IMR-90 (cell line): ENCODE data around the gene GNG12. TPM values are rescaled to one million over a fixed set of nuclear protein-coding genes. Genes with fewer than 3 reads are reported as not detected.

Source experiments
- ATAC-seq: fragments of 200-7000 bp; cut with Tn5 transposase; 2 replicates; pipeline ENCODE4 v1.9.1; 2020; ENCODE audit warnings: low read depth, mild to moderate bottlenecking, moderate library complexity
- BruUV-seq: library from RNA; stranded (reverse); fragments of 400-500 nt; replicated peaks from 2 replicates; lab custom pipeline; 2021; lab: Mats Ljungman, UMichigan
- CTCF ChIA-PET: fragments of 300-600 bp; formaldehyde crosslinking; extraction: SDS; loops from one replicate; lab custom pipeline; 2021; ENCODE audit warnings: antibody characterized with exemption; lab: Yijun Ruan, JAX
- POLR2A ChIA-PET: fragments of 300-600 bp; sonication (Branson Sonifier 250); formaldehyde crosslinking; loops from one replicate; lab custom pipeline; 2022; ENCODE audit warnings: antibody characterized with exemption; ENCODE audit not compliant: unreplicated experiment; lab: Charles Lee
- DNase-seq: peaks from one replicate; pipeline ENCODE4 v3.0.0; 2013
- H2AFZ ChIP-seq: replicated peaks from 2 replicates; pipeline ENCODE3; 2013; ENCODE audit warnings: low read length, mild to moderate bottlenecking; ENCODE audit not compliant: poor library complexity
- H2AK5ac ChIP-seq: 2 replicates; pipeline ENCODE4 v1.6.1; 2013; ENCODE audit warnings: low read depth, low read length, inconsistent platforms
- H2AK9ac ChIP-seq: replicated peaks from 2 replicates; pipeline ENCODE3; 2013; ENCODE audit warnings: mild to moderate bottlenecking, low read depth, low read length, moderate library complexity; ENCODE audit not compliant: poor library complexity
- H2BK120ac ChIP-seq: 2 replicates; pipeline ENCODE4 v1.6.1; 2013; ENCODE audit warnings: low read depth, low read length, inconsistent platforms
- H2BK15ac ChIP-seq: 3 replicates; pipeline ENCODE4 v1.6.1; 2013; ENCODE audit warnings: low read depth, low read length, inconsistent platforms
- H2BK20ac ChIP-seq: 2 replicates; pipeline ENCODE4 v1.6.1; 2013; ENCODE audit warnings: low read depth, mild to moderate bottlenecking, inconsistent platforms, low read length, moderate library complexity
- H2BK5ac ChIP-seq: 2 replicates; pipeline ENCODE4 v1.6.1; 2013; ENCODE audit warnings: mild to moderate bottlenecking, low read depth, low read length, inconsistent platforms; ENCODE audit not compliant: poor library complexity, severe bottlenecking
- H3K14ac ChIP-seq: replicated peaks from 2 replicates; pipeline ENCODE4 v1.6.1; 2013; ENCODE audit warnings: low read depth, low read length, inconsistent platforms
- H3K18ac ChIP-seq: 2 replicates; pipeline ENCODE4 v1.6.1; 2013; ENCODE audit warnings: low read depth, low read length, control low read depth
- H3K23ac ChIP-seq: 2 replicates; pipeline ENCODE4 v1.6.1; 2013; ENCODE audit warnings: low read depth, low read length, inconsistent platforms
- H3K27ac ChIP-seq: 2 replicates; pipeline ENCODE4 v1.5.1; 2013; ENCODE audit warnings: mild to moderate bottlenecking, control low read depth, low read length; ENCODE audit not compliant: insufficient read depth
- H3K27me3 ChIP-seq: 2 replicates; pipeline ENCODE4 v1.6.1; 2013; ENCODE audit warnings: low read length; ENCODE audit not compliant: control insufficient read depth, insufficient read depth
- H3K36me3 ChIP-seq: 2 replicates; pipeline ENCODE4 v1.6.1; 2013; ENCODE audit warnings: low read length, mixed read lengths; ENCODE audit not compliant: control insufficient read depth, insufficient read depth
- H3K4ac ChIP-seq: 2 replicates; pipeline ENCODE4 v1.6.1; 2013; ENCODE audit warnings: low read depth, low read length, inconsistent platforms
- H3K4me1 ChIP-seq: 2 replicates; pipeline ENCODE4 v1.6.1; 2013; ENCODE audit warnings: low read length, mixed read lengths; ENCODE audit not compliant: control insufficient read depth, insufficient read depth
- H3K4me2 ChIP-seq: 2 replicates; pipeline ENCODE4 v1.6.1; 2013; ENCODE audit warnings: low read depth, mild to moderate bottlenecking, control low read depth, low read length, moderate library complexity
- H3K4me3 ChIP-seq: 2 replicates; pipeline ENCODE4 v1.5.1; 2013; ENCODE audit warnings: low read depth, mild to moderate bottlenecking, control low read depth, low read length, moderate library complexity; ENCODE audit not compliant: insufficient read depth
- H3K56ac ChIP-seq: 2 replicates; pipeline ENCODE4 v1.6.1; 2013; ENCODE audit warnings: low read length, inconsistent platforms; ENCODE audit not compliant: insufficient read depth; ENCODE audit errors: extremely low read depth
- H3K79me1 ChIP-seq, 2 experiments: 2 replicates each; pipeline ENCODE4 v1.6.1; 2013; ENCODE audit warnings: low read length in 2 of 2, inconsistent platforms in 1 of 2, low read depth in 1 of 2
- H3K9ac ChIP-seq: 2 replicates; pipeline ENCODE4 v1.6.1; 2013; ENCODE audit warnings: low read depth, low read length, control low read depth
- H3K9me1 ChIP-seq: 2 replicates; pipeline ENCODE4 v1.6.1; 2013; ENCODE audit warnings: low read length, inconsistent platforms; ENCODE audit not compliant: insufficient read depth
- H3K9me3 ChIP-seq: 2 replicates; pipeline ENCODE4 v1.6.1; 2013; ENCODE audit warnings: low read length; ENCODE audit not compliant: control insufficient read depth, insufficient read depth
- H4K20me1 ChIP-seq: 2 replicates; pipeline ENCODE4 v1.6.1; 2013; ENCODE audit warnings: low read length, inconsistent platforms; ENCODE audit not compliant: insufficient read depth
- H4K5ac ChIP-seq: 2 replicates; pipeline ENCODE4 v1.6.1; 2013; ENCODE audit warnings: mild to moderate bottlenecking, low read depth, low read length, control low read depth
- H4K8ac ChIP-seq, 2 experiments: 2 replicates each; pipeline ENCODE4 v1.6.1; 2013; ENCODE audit warnings: low read depth in 2 of 2, low read length in 2 of 2, control low read depth in 1 of 2, inconsistent platforms in 1 of 2
- H4K91ac ChIP-seq: 2 replicates; pipeline ENCODE4 v1.6.1; 2013; ENCODE audit warnings: low read depth, low read length, inconsistent platforms; ENCODE audit not compliant: insufficient read depth
- CHD1 ChIP-seq: IDR thresholded peaks from 2 replicates; pipeline ENCODE4 v1.6.1; 2012; ENCODE audit warnings: low read depth, low read length, improper control_type of control experiment
- FOS ChIP-seq: fragments of 150-350 bp; IDR thresholded peaks from 2 replicates; pipeline ENCODE4 v1.6.1; 2016; ENCODE audit warnings: low read depth, low read length
- MXI1 ChIP-seq: IDR thresholded peaks from 2 replicates; pipeline ENCODE4 v1.6.1; 2012; ENCODE audit warnings: low read depth, mild to moderate bottlenecking, low read length, moderate library complexity, borderline replicate concordance
- NFE2L2 ChIP-seq: fragments of 150-350 bp; IDR thresholded peaks from 2 replicates; pipeline ENCODE4 v1.6.1; 2016; ENCODE audit warnings: low read depth, mild to moderate bottlenecking, low read length
- POLR2A ChIP-seq: IDR thresholded peaks from 2 replicates; pipeline ENCODE4 v1.6.1; 2012; ENCODE audit warnings: mild to moderate bottlenecking, low read depth, low read length
- RFX5 ChIP-seq: IDR thresholded peaks from 2 replicates; pipeline ENCODE4 v1.8.0; 2012; ENCODE audit warnings: low read depth, mild to moderate bottlenecking, low read length, moderate library complexity
- WGBS, 2 experiments: methylation state at CpG; one replicate each; pipeline versions ENCODE4 v1.1.5 to v1.1.7; 2013; ENCODE audit warnings: missing lambda C conversion rate in 2 of 2; ENCODE audit not compliant: insufficient read length in 1 of 2; ENCODE audit errors: extremely low coverage in 2 of 2; 5-methylcytosine and 5-hydroxymethylcytosine counted together
- dilution Hi-C: fragments of 300-500 bp; cut with HindIII; formaldehyde crosslinking; loops from one replicate; pipeline ENCODE4 v1.14.3; 2018; ENCODE audit warnings: low sequenced_read_pairs; ENCODE audit not compliant: unreplicated experiment
- in situ Hi-C: fragments of 300-500 bp; cut with MboI; formaldehyde crosslinking; loops from 3 replicates; pipeline ENCODE4 v1.14.3; 2019; ENCODE audit warnings: low sequenced_read_pairs, inconsistent platforms, mixed read lengths
- intact Hi-C: fragments of 100-400 bp; cut with micrococcal nuclease; formaldehyde crosslinking; loops from 2 replicates; pipeline ENCODE4 v1.10.0; 2022
- polyA plus RNA-seq, 3 experiments: library from polyadenylated mRNA; depleted of rRNA; stranded (reverse); fragments of >200 nt; gene quantifications; 2 replicates each; pipeline ENCODE4 v1.2.3, GENCODE V29; 2012; ENCODE audit warnings: low replicate concordance in 1 of 3
- total RNA-seq: library from RNA; depleted of rRNA; stranded (reverse); fragments of >200 nt; gene quantifications from 2 replicates; pipeline ENCODE4 v1.2.3, GENCODE V29; 2012
- TF ChIP-seq, protein P1 (sequence below): fragments of 150-350 bp; IDR thresholded peaks from 2 replicates; pipeline ENCODE4 v1.6.1; 2017; ENCODE audit warnings: mild to moderate bottlenecking, antibody characterized with exemption, low read length, low read depth
- TF ChIP-seq, protein P2 (sequence below): fragments of 150-350 bp; IDR thresholded peaks from 2 replicates; pipeline ENCODE4 v1.6.1; 2016; ENCODE audit warnings: low read depth, mild to moderate bottlenecking, low read length, moderate library complexity, borderline replicate concordance

The GNG12 gene
- total and polyA plus RNA-seq, 2 of the 4 experiments (the other 2 are of a cell fraction): 92.3 to 132 TPM

GRCh38 chr1:67780637-67781036 lies 52.6 kb downstream of the GNG12 start:
- H3K4ac ChIP-seq: no peak overlapping the region
- no peak overlapping the region for H4K8ac ChIP-seq
- no peak for DNase-seq
- no peak overlapping the region for H4K5ac ChIP-seq
- H2AK5ac ChIP-seq: no peak overlapping the region
- no peak overlapping the region for H3K27ac ChIP-seq
- H3K9ac ChIP-seq: no peak overlapping the region
- H2AK9ac ChIP-seq: no peak overlapping the region
- intact Hi-C loops (no loop called here), in situ Hi-C loops (no loop called here), dilution Hi-C loops (no loop called here)
- peaks cover 5% of the 10 kb centered on the region for H3K9me1 ChIP-seq
- H2BK15ac ChIP-seq: no peak overlapping the region
- TF ChIP-seq MXI1: no peak
- TF ChIP-seq FOS: no peak
- TF ChIP-seq, protein P1, sequence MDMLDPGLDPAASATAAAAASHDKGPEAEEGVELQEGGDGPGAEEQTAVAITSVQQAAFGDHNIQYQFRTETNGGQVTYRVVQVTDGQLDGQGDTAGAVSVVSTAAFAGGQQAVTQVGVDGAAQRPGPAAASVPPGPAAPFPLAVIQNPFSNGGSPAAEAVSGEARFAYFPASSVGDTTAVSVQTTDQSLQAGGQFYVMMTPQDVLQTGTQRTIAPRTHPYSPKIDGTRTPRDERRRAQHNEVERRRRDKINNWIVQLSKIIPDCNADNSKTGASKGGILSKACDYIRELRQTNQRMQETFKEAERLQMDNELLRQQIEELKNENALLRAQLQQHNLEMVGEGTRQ: no peak
- TF ChIP-seq POLR2A: no peak
- TF ChIP-seq NFE2L2: no peak
- TF ChIP-seq, protein P2, sequence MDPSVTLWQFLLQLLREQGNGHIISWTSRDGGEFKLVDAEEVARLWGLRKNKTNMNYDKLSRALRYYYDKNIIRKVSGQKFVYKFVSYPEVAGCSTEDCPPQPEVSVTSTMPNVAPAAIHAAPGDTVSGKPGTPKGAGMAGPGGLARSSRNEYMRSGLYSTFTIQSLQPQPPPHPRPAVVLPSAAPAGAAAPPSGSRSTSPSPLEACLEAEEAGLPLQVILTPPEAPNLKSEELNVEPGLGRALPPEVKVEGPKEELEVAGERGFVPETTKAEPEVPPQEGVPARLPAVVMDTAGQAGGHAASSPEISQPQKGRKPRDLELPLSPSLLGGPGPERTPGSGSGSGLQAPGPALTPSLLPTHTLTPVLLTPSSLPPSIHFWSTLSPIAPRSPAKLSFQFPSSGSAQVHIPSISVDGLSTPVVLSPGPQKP: no peak
- no peak for TF ChIP-seq CHD1
- TF ChIP-seq RFX5: no peak
- H3K18ac ChIP-seq: no peak overlapping the region
- no TSS peak for BruUV-seq
- H3K4me1 ChIP-seq: no peaks in the 10 kb centered on the region
- H3K9me3 ChIP-seq: no peaks in the 10 kb centered on the region
- WGBS, 2 experiments: no CpG with 5 or more reads among the region's 2 CpGs
- no peak overlapping the region for H2BK5ac ChIP-seq
- ATAC-seq: no peak
- peaks cover 29 to 69% of the 10 kb centered on the region in 2 experiments for H3K79me1 ChIP-seq
- no peak overlapping the region for H3K23ac ChIP-seq
- H3K56ac ChIP-seq: no peak overlapping the region
- H2AFZ ChIP-seq: no peak overlapping the region
- ChIA-PET POLR2A (no interaction called here), CTCF (interaction anchor here (2.2 kb wide), 1 partner anchor 14 kb away, joined by 7 read pairs; no protein-coding TSS in a partner anchor)
- no peak overlapping the region for H3K14ac ChIP-seq
- H4K20me1 ChIP-seq: peaks cover 43% of the 10 kb centered on the region
- H2BK120ac ChIP-seq: no peak overlapping the region
- H2BK20ac ChIP-seq: no peak overlapping the region
- H3K4me3 ChIP-seq: no peak overlapping the region
- no peak overlapping the region for H4K91ac ChIP-seq
- H3K27me3 ChIP-seq: no peaks in the 10 kb centered on the region
- no peak overlapping the region for H3K4me2 ChIP-seq
- H3K36me3 ChIP-seq: peaks cover 7% of the 10 kb centered on the region
